Astrocyte (in vitro differentiated cells and primary cell): ENCODE measurements around the gene ZDHHC22. TPM values are rescaled to one million over a fixed set of nuclear protein-coding genes. Genes with fewer than 3 reads are reported as not detected.

Experiments
- DNase-seq: peaks from one replicate; pipeline ENCODE4 v3.0.0-alpha.2; 2010; ENCODE audit warnings: low read depth
- FAIRE-seq: peaks from 2 replicates; lab custom pipeline; 2011; peaks lifted over from hg19 to GRCh38; lab: Jason Lieb, UNC
- H2AFZ ChIP-seq: 2 replicates; pipeline ENCODE4 v1.6.0; 2012; ENCODE audit warnings: low read depth, low read length, inconsistent platforms
- H3K27ac ChIP-seq: 2 replicates; pipeline ENCODE4 v1.5.1; 2011; ENCODE audit warnings: low read depth, low read length, inconsistent platforms
- H3K27me3 ChIP-seq: 2 replicates; pipeline ENCODE4 v1.6.0; 2011; ENCODE audit warnings: low read length, inconsistent platforms; ENCODE audit not compliant: insufficient read depth
- H3K36me3 ChIP-seq: 2 replicates; pipeline ENCODE4 v1.5.1; 2011; ENCODE audit warnings: low read length, inconsistent platforms; ENCODE audit not compliant: insufficient read depth
- H3K4me1 ChIP-seq: 2 replicates; pipeline ENCODE4 v1.5.1; 2011; ENCODE audit warnings: low read length, inconsistent platforms; ENCODE audit not compliant: insufficient read depth
- H3K4me2 ChIP-seq: 2 replicates; pipeline ENCODE4 v1.6.0; 2012; ENCODE audit warnings: low read length, inconsistent platforms
- H3K4me3 ChIP-seq: 2 replicates; pipeline ENCODE4 v1.5.1; 2011; ENCODE audit warnings: low read depth, mild to moderate bottlenecking, low read length, inconsistent platforms; ENCODE audit not compliant: insufficient read depth
- H3K79me2 ChIP-seq: 2 replicates; pipeline ENCODE4 v1.6.0; 2012; ENCODE audit warnings: mild to moderate bottlenecking, low read length, inconsistent platforms; ENCODE audit not compliant: insufficient read depth
- H3K9ac ChIP-seq: 2 replicates; pipeline ENCODE4 v1.6.0; 2012; ENCODE audit warnings: mild to moderate bottlenecking, low read length, inconsistent platforms
- H3K9me3 ChIP-seq: 2 replicates; pipeline ENCODE4 v1.5.1; 2012; ENCODE audit warnings: low read depth, mild to moderate bottlenecking, low read length, inconsistent platforms; ENCODE audit not compliant: insufficient read depth
- H4K20me1 ChIP-seq: 2 replicates; pipeline ENCODE4 v1.6.0; 2012; ENCODE audit warnings: low read length, inconsistent platforms; ENCODE audit not compliant: insufficient read depth
- H3K27ac Mint-ChIP-seq: one replicate; pipeline ENCODE4 v1.8.0; 2021; ENCODE audit warnings: mild to moderate bottlenecking, mixed read lengths; ENCODE audit not compliant: unreplicated experiment
- H3K27me3 Mint-ChIP-seq: one replicate; pipeline ENCODE4 v1.8.0; 2021; ENCODE audit warnings: low read depth, mixed read lengths; ENCODE audit not compliant: unreplicated experiment
- H3K36me3 Mint-ChIP-seq: one replicate; pipeline ENCODE4 v1.8.0; 2021; ENCODE audit warnings: low read depth, mixed read lengths; ENCODE audit not compliant: unreplicated experiment
- H3K4me1 Mint-ChIP-seq: one replicate; pipeline ENCODE4 v1.8.0; 2021; ENCODE audit warnings: low read depth, mixed read lengths; ENCODE audit not compliant: unreplicated experiment
- H3K4me3 Mint-ChIP-seq: one replicate; pipeline ENCODE4 v1.8.0; 2021; ENCODE audit warnings: mild to moderate bottlenecking, moderate library complexity, mixed read lengths; ENCODE audit not compliant: unreplicated experiment
- H3K9me3 Mint-ChIP-seq: one replicate; pipeline ENCODE4 v1.8.0; 2021; ENCODE audit warnings: mild to moderate bottlenecking, mixed read lengths; ENCODE audit not compliant: unreplicated experiment
- EZH2 ChIP-seq: IDR thresholded peaks from 2 replicates; pipeline ENCODE4 v1.6.1; 2012; ENCODE audit warnings: mild to moderate bottlenecking, low read length, inconsistent platforms; ENCODE audit not compliant: insufficient read depth
- total RNA-seq: library from RNA; stranded (reverse); gene quantifications from 2 replicates; pipeline ENCODE4 v1.2.1, GENCODE V29; 2021
- TF ChIP-seq, protein P1 (sequence below): IDR thresholded peaks from 2 replicates; pipeline ENCODE4 v1.5.1; 2011; ENCODE audit warnings: low read depth, mild to moderate bottlenecking, inconsistent platforms, low read length, moderate library complexity; ENCODE audit not compliant: insufficient read depth

ZDHHC22 gene
- total RNA-seq, 1 donor from 2014 or later, result 0.52 TPM

DNA sequence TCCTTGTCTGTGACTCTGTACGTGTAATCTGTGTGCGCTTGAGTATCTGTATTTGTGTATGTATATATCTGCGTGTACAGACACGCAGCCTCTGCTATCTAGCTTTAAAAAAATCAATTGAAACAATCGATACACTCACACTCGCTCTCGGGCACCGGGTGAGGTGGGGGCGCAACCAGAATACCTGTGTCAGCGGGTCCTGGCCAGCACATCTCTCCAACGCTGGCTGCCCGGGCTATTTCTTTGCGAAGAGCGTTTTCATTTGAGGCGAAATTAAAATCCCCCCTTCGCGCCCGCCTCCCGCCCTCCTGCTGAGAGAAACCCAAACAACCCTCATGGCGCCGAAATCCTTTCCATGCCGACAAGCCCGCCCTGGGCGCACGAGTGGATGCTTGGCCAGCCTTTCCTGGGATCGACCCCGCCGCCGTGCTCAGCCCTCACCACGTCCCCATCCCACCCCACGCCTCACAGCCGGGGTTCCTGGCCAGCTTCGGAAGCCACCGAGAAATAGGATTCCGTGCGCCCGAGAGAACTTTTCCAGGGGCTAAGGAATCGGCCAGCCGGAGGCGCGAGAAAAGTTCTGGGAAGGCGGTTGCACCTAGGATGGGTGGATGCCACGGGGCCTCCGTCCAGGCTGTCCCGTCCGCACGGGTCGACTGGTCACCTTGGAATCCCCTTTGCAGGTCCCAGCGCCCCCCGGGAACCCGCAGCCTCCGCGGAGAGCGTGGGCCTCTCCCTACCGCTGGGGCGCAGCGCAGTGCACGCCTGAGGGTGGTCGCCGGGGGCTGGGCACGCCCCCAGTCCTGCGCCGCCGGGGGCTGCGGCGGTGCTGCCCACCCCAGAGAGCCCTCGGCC lies 1.0 kb downstream of the ZDHHC22 start:
- Histone ChIP-seq H3K4me2 (peak overlapping the region; percentile 86), H3K9ac (no peak overlapping the region), H3K4me1 (peaks cover 12% of the 10 kb centered on the region), H3K27ac (no peak overlapping the region), H3K27me3 (peaks cover 71% of the 10 kb centered on the region), H3K9me3 (no peaks in the 10 kb centered on the region), H3K79me2 (no peaks in the 10 kb centered on the region), H3K36me3 (no peaks in the 10 kb centered on the region), H4K20me1 (peaks cover 8% of the 10 kb centered on the region), H2AFZ (peak overlapping the region; percentile 75), H3K4me3 (peak overlapping the region; percentile 37)
- FAIRE-seq, result no peak
- Mint-ChIP-seq H3K36me3 (no peaks in the 10 kb centered on the region), H3K4me3 (peak overlapping the region; percentile 77), H3K9me3 (peaks cover 2% of the 10 kb centered on the region), H3K4me1 (no peaks in the 10 kb centered on the region), H3K27me3 (peaks cover 71% of the 10 kb centered on the region), H3K27ac (no peak overlapping the region)
- no peak for DNase-seq
- TF ChIP-seq, protein P1, sequence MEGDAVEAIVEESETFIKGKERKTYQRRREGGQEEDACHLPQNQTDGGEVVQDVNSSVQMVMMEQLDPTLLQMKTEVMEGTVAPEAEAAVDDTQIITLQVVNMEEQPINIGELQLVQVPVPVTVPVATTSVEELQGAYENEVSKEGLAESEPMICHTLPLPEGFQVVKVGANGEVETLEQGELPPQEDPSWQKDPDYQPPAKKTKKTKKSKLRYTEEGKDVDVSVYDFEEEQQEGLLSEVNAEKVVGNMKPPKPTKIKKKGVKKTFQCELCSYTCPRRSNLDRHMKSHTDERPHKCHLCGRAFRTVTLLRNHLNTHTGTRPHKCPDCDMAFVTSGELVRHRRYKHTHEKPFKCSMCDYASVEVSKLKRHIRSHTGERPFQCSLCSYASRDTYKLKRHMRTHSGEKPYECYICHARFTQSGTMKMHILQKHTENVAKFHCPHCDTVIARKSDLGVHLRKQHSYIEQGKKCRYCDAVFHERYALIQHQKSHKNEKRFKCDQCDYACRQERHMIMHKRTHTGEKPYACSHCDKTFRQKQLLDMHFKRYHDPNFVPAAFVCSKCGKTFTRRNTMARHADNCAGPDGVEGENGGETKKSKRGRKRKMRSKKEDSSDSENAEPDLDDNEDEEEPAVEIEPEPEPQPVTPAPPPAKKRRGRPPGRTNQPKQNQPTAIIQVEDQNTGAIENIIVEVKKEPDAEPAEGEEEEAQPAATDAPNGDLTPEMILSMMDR, result no peak
- peak; percentile 52 for TF ChIP-seq EZH2

DNA sequence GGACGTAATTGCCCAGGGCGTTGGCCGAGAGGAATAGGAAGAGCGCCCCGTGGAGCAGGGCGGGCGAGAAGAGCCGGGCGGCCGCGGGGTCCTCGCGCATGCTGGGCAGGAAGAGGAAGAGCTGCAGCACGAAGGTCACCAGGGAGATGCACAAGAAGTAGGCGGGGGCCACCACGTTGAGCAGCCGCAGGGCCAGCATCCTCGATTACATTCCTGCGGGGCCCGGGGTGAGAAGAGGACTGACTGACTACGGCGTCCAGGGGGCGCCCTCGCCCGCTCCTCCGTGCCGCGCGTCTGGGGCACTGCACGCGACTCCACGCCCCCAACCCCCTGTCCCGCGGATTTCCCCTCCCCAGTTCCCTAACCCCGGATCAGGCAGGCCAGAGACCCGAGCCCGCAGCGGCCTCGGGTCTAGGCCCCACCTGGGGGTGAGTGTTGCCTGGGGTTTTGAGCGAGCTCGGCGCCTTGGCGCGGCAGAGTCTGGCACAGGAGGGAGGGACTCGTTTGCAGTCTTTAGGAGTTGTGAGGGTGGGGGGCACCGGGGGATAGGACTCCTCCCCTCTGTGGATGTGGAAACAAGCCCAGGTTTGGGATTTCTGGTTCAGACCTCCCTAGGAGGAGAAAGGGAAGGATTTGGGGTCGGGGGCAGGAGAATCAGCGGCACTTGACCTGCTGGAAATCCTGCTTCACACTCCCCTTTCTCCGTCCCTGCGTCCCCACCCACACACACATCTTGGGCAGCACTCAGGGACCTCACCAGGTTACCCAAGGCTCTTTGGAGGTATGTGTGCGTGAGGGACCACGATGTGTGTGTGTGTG lies 1.8 kb downstream of the ZDHHC22 start:
- Histone ChIP-seq H4K20me1 (peaks cover 8% of the 10 kb centered on the region), H3K9me3 (no peaks in the 10 kb centered on the region), H3K36me3 (no peaks in the 10 kb centered on the region), H3K4me3 (no peak overlapping the region), H2AFZ (peak overlapping the region; percentile 1), H3K4me1 (peaks cover 12% of the 10 kb centered on the region), H3K4me2 (peak overlapping the region; percentile 86), H3K9ac (no peak overlapping the region), H3K79me2 (no peaks in the 10 kb centered on the region), H3K27ac (no peak overlapping the region), H3K27me3 (peaks cover 65% of the 10 kb centered on the region)
- FAIRE-seq (no peak), DNase-seq (no peak)
- Mint-ChIP-seq H3K27ac (no peak overlapping the region), H3K4me1 (no peaks in the 10 kb centered on the region), H3K27me3 (peaks cover 67% of the 10 kb centered on the region), H3K36me3 (no peaks in the 10 kb centered on the region), H3K9me3 (peaks cover 2% of the 10 kb centered on the region), H3K4me3 (peak overlapping the region; percentile 77)
- TF ChIP-seq, protein P1, result peak; percentile 21
- TF ChIP-seq EZH2, result peak; percentile 38
